ENCODE data around the gene RBL2.
A peak's percentile ranks its signal among the peaks of the same experiment; 100 is the strongest.
"Not testable (repeated sequence)": the region's sequence is repeated elsewhere in the genome, so short reads cannot be mapped to it uniquely, and the experiment has no call there.

The RBL2 gene, protein sequence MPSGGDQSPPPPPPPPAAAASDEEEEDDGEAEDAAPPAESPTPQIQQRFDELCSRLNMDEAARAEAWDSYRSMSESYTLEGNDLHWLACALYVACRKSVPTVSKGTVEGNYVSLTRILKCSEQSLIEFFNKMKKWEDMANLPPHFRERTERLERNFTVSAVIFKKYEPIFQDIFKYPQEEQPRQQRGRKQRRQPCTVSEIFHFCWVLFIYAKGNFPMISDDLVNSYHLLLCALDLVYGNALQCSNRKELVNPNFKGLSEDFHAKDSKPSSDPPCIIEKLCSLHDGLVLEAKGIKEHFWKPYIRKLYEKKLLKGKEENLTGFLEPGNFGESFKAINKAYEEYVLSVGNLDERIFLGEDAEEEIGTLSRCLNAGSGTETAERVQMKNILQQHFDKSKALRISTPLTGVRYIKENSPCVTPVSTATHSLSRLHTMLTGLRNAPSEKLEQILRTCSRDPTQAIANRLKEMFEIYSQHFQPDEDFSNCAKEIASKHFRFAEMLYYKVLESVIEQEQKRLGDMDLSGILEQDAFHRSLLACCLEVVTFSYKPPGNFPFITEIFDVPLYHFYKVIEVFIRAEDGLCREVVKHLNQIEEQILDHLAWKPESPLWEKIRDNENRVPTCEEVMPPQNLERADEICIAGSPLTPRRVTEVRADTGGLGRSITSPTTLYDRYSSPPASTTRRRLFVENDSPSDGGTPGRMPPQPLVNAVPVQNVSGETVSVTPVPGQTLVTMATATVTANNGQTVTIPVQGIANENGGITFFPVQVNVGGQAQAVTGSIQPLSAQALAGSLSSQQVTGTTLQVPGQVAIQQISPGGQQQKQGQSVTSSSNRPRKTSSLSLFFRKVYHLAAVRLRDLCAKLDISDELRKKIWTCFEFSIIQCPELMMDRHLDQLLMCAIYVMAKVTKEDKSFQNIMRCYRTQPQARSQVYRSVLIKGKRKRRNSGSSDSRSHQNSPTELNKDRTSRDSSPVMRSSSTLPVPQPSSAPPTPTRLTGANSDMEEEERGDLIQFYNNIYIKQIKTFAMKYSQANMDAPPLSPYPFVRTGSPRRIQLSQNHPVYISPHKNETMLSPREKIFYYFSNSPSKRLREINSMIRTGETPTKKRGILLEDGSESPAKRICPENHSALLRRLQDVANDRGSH

DNA sequence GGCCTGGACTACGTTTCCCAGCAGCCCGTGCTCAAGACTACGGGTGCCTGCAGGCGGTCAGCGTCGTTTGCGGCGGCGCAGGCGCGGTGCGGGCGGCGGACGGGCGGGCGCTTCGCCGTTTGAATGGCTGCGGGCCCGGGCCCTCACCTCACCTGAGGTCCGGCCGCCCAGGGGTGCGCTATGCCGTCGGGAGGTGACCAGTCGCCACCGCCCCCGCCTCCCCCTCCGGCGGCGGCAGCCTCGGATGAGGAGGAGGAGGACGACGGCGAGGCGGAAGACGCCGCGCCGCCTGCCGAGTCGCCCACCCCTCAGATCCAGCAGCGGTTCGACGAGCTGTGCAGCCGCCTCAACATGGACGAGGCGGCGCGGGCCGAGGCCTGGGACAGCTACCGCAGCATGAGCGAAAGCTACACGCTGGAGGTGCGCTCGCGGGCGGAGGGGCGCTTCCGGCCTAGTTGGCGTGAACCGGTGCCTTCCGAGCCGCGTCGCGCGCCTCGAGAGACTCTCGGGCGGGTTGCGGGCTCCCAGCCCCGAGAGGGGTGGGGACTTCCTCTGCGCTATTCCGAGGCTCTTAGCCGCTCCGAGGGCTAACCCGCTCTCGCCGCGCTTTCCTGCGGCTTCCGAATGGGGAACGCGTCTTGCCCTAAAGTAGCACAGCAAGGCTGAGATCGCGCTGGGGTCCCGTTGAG is at the start of gene RBL2:
RBL2 (plus strand) TSS at position 95 of the 689 bp plus-strand sequence; CDS start at position 181, 86 bp downstream.
- DNase-seq = peak; percentile 77
- in situ Hi-C loops (cut with MboI; ENCODE audit: low pct_unique_long_range_greater_than_20kb, low sequenced_read_pairs) = no loop called here

DNA sequence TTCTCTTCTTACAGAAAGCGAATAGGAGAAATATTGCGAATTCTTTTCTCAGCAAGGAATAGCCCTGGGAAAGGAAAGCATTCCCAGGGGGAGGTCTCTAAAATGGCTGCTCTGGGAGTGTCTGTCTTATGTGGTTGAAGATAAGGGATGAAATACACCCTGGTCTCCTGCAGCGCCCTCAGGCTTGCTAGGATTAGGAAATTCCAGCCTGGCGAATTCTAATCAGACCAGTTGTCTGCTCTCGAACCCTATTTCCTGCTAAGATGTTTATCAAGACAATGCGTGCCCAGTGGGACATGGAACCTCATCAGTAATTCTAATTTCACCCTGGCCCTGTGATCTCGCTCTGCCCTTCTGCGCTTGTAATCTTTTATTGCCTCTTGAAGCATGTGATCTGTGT is 49.7 kb upstream of the RBL2 start:
- DNase-seq = not testable (repeated sequence)

DNA sequence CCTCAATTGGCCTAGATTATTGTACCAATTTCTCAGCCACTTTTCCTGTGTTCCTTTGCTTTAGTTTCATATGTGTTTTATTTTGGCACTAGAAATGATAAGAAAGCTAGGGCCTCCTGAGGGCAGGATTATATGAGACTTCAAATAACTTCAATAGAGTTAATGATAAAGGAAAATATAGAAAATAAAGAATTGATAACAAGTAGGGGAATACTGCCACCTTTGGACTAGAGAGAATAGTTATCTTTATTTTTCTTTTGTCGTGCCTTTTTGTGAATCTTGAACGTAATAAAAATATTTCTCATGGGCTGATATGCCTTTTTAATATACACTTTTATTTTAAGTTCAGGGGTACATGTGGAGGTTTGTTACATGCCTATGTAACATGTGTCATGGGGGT is 29.3 kb upstream of the RBL2 start:
- in situ Hi-C loops (cut with MboI; ENCODE audit: low pct_unique_long_range_greater_than_20kb, low sequenced_read_pairs) = no loop called here
- DNase-seq = no peak

More for the DNA sequence above, 49.7 kb upstream of the RBL2 start:
- in situ Hi-C loops (cut with MboI; ENCODE audit: low pct_unique_long_range_greater_than_20kb, low sequenced_read_pairs) = not testable (repeated sequence)

DNA sequence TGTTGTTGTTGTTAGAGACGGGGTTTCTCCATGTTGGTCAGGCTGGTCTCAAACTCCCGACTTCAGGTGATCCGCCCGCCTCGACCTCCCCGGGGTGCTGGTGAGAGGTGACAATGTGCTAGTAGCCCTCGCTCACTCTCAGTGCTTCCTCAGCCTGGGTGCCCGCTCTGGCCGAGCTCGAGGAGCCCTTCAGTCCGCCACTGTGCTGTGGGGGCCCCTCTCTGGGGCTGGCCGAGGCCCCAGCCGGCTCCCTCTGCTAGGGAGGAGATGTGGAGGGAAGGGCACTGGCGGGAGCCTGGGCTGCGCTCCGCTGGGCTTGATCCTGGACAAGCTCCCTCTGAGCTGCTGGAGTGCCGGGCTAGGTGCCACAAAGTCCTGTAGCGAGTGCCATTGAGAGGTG is 21.7 kb upstream of the RBL2 start:
- no peak for DNase-seq

DNA sequence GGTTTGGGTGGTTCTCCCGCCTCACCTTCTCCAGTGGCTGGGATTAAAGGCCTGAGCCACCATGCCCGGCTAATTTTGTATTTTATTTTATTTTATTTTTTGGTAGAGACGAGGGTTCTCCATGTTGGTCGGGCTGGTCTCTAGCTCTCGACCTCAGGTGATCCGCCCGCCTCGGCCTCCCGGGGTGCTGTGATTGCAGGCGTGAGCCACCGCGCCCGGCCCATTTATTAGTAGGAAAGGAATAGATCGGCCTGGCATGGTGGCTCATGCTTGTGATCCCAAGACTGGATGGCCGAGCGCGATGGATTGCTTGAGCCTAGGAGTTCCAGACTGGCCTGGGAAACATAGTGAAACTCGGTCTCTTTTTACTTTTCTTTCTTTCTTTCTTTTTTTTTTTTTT is 20.4 kb upstream of the RBL2 start:
- in situ Hi-C loops (cut with MboI; ENCODE audit: low pct_unique_long_range_greater_than_20kb, low sequenced_read_pairs) = no loop called here
- DNase-seq = no peak

More for the DNA sequence above, 21.7 kb upstream of the RBL2 start:
- in situ Hi-C loops (cut with MboI; ENCODE audit: low pct_unique_long_range_greater_than_20kb, low sequenced_read_pairs) = no loop called here

DNA sequence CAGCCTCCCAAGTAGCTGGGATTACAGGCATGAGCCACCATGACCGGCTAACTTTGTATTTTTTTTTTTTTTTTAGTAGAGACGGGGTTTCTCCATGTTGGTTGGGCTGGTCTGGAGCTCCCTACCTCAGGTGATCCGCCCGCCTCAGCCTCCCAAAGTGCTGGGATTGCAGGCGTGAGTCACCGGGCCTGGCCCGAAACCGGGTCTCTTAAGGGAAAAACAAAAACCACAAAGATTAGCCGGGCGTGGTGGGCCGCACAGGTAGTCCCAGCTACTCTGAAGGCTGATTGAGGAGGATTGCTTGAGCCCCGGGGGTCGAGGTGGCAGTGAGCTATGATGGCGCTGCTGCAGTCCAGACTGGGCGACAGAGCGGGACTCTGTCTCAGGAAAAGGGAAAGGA is 19.9 kb upstream of the RBL2 start:
- DNase-seq = no peak
- in situ Hi-C loops (cut with MboI; ENCODE audit: low pct_unique_long_range_greater_than_20kb, low sequenced_read_pairs) = no loop called here

DNA sequence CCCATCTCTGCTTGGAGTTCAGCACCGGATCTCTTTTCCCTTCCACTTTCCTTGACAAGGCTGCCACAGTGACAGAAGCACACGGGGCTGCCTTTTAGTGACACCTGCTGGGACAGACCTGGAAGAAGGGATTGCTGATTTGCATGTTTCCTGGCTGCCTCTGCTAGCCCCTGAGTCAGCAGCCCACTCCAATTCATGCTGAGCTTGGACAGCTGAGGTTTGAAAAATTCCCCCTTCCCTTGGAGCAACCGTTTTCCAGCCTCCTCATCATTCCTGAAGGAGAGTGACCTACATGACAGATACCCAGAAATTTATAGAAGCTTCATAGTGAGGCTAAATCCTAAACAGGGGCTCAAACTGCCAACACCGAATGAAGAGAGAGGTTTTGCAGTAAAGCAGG is 18.8 kb upstream of the RBL2 start:
- in situ Hi-C loops (cut with MboI; ENCODE audit: low pct_unique_long_range_greater_than_20kb, low sequenced_read_pairs) = no loop called here

DNA sequence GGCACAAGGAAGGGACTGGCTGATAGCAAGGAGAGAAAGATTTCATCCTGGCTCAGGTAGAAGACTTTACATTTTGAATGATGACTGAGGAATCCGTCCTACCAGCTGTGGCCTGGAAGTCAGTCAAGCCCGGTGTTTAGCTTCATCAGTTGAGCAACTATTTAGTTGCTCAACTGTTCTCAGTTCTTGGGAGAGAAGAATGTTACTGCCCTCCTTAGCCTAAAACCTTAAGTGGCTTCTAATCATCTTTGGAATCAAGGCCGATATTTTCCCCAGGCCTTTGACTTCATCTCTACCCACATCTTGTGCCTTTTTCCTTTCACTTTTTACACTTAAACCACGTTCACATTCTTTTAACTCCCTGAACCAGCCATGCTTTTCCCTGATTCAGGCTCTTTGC is 17.3 kb upstream of the RBL2 start:
- in situ Hi-C loops (cut with MboI; ENCODE audit: low pct_unique_long_range_greater_than_20kb, low sequenced_read_pairs) = no loop called here
- no peak for DNase-seq

More for the DNA sequence above, 18.8 kb upstream of the RBL2 start:
- DNase-seq = no peak

DNA sequence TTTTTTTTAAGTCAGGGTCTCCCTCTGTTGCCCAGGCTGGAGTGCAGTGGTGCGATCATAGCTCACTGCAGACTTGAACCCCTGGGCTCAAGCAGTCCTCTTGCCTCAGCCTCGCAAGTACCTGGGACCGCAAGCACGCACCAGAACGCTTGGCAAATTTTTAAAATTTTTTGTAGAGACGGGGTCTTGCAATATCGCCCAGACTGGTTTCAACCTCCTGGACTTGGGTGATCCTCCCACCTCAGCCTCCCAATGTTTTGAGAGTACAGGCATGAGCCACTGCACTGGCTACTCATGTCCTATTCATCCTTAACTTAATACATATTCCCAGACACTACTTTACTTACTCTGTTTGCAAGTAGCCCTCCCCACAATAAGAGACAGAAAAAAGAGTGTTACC is 16.3 kb upstream of the RBL2 start:
- DNase-seq = no peak
- in situ Hi-C loops (cut with MboI; ENCODE audit: low pct_unique_long_range_greater_than_20kb, low sequenced_read_pairs) = no loop called here

DNA sequence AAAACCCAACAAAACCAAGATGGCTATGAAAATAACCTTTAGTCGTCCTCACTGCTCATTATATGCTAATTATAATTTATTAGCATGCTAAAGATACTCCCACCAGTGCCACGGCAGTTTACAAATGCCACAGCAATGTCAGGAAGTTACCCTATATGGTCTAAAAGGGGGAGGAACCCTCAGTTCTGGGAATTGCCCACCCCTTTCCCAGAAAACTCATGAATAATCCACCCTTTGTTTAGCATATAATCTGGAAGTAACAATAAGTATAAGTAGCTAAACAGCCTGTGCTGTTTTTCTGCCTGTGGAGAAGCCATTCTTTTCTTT is 14.9 kb upstream of the RBL2 start:
- DNase-seq; in situ Hi-C loops (cut with MboI; ENCODE audit: low pct_unique_long_range_greater_than_20kb, low sequenced_read_pairs): not testable (repeated sequence)

DNA sequence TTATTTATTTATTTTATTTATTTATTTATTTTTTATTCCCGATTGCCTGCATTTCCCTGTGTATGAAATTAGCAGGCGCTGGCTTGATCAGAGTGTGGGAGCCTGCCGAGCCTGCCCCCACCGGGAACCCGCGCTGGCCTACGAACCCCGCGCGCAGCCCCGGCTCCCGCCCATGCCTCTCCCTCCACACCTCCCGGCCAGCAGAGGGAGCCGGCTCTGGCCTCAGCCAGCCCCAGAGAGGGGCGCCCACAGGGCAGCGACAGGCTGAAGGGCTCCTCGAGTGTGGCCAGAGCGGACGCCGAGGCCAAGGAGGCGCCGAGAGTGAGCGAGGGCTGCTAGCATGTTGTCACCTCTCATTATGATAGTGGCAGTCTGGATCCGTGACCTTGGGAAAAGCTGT is 13.0 kb upstream of the RBL2 start:
- no peak for DNase-seq
- in situ Hi-C loops (cut with MboI; ENCODE audit: low pct_unique_long_range_greater_than_20kb, low sequenced_read_pairs) = no loop called here

DNA sequence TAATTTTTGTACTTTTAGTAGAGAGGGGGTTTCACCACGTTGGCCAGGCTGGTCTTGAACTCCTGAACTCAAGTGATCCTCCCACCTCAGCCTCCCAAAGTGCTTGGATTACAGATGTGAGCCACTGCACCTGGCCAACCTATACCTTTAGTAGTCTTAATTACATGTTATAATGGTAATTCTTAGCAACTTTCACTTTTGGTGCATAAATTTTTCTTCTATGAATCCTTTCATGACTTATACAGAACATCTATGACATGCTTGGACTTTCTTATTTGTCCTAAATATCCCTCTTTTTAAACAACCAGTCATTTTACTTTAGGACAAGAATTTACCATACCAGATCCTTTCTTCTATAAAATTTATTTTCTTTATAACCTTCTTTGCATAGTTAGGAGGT is 10.3 kb upstream of the RBL2 start:
- DNase-seq; in situ Hi-C loops (cut with MboI; ENCODE audit: low pct_unique_long_range_greater_than_20kb, low sequenced_read_pairs): not testable (repeated sequence)

DNA sequence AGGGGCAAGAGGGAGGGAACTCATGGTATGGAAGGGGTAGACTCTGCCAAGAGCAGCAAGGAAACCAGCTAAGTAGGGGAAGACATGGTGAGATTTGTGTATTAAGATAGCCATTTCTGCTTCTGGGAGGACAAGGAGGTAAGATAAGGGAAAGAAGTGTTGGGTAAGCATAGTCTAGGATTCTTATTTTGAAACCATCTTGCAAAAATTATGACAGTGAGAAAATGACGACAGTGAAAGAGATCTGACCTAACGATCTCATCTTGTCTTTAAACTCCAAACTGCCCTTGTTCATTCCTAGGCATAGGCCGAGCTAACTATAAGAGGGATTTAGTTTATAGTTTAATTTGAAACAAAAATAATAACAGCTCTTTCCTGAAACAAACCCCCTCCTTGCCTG is 5.6 kb upstream of the RBL2 start:
- in situ Hi-C loops (cut with MboI; ENCODE audit: low pct_unique_long_range_greater_than_20kb, low sequenced_read_pairs) = no loop called here
- no peak for DNase-seq

DNA sequence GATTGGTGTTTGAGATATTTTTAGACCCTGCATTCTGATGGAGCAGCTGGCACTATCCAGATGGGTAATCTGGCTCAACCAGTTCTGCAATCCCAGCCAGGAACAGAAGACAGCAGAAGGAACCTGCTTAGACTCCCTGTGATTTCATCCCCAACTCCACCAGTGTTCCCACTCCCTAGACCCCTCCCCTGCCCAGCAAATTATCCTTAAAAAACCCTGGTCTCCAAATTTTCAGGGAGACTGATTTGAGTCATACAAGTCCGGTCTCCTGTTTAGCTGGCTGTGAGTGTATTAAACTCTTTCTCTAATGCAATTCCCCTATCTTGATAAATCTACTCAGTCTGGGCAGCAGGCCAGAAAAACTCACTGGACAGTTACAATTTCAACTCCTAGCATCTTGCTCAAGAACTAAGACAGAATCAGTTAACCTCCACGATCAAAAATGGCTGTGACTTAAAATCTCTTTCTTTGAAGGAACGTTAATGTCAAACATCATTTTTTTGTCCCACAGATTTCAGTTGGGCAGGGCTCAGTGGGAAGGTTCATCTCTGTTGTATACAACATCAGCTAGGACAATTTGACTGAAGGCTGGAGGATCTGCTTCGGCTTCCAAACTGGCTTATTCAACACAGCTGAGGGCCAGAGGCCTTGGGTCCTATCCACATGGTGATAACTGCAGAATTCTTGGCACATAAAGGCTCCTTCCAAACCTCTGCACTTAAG is 4.9 kb upstream of the RBL2 start:
- DNase-seq = no peak
- in situ Hi-C loops (cut with MboI; ENCODE audit: low pct_unique_long_range_greater_than_20kb, low sequenced_read_pairs) = no loop called here

DNA sequence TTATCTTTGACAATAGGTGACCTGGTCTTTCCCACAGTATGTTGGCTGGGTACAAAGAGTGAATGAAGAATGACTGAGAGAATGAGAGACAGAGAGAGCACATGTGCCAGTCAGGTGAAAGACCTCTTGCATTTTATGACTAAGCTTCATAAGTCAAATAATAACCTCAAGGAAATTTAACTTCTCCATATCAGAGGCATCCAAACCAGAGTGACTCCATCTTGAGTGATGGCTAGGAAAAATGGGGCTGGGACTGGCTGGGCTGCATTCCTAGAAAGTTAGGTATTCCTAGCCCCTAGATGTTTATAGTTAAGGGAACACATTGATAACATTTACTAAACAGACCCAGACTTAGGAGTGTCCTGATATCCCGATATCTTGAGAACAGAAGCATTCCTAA is 3.9 kb upstream of the RBL2 start:
- DNase-seq = no peak
- in situ Hi-C loops (cut with MboI; ENCODE audit: low pct_unique_long_range_greater_than_20kb, low sequenced_read_pairs) = no loop called here

DNA sequence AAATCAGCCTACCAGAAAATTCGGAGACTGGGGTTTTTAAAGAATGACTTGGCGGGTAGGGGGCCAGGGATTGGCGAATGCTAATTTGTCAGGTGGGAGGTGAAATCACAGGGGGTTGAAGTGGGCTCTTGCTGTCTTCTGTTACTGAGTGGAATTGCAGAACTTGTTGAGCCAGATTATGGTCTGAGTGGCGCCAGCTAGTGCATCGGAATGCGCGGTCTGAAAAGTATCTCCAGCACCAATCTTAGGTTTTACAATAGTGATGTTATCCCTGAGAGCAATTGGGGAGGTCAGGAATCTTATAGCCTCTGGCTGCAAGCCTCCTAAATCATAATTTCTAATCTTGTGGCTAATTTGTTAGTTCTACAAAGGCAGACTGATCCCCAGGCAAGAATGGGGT is 762 bp upstream of the RBL2 start:
- in situ Hi-C loops (cut with MboI; ENCODE audit: low pct_unique_long_range_greater_than_20kb, low sequenced_read_pairs) = no loop called here
- DNase-seq = no peak

DNA sequence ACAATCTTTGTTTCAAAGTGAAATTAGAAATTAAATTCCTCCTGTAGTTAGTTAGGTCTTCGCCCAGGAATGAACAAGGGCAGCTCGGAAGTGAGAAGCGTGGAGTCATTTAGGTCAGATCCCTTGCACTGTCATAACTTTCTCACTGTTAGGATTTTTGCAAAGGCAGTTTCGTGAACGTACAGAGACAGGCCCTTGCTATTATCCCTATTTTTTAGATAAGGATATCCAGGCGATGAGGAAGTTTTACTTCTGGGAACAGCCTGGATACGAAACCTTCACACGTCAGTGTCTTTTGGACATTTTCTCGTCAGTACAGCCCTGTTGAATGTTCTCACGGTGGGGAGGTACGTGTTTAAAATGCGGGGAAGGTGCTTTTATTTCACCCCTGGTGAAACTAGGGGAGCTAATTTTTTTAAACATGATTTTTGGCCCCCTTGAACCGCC is 318 bp upstream of the RBL2 start:
- in situ Hi-C loops (cut with MboI; ENCODE audit: low pct_unique_long_range_greater_than_20kb, low sequenced_read_pairs) = no loop called here
- no peak for DNase-seq

DNA sequence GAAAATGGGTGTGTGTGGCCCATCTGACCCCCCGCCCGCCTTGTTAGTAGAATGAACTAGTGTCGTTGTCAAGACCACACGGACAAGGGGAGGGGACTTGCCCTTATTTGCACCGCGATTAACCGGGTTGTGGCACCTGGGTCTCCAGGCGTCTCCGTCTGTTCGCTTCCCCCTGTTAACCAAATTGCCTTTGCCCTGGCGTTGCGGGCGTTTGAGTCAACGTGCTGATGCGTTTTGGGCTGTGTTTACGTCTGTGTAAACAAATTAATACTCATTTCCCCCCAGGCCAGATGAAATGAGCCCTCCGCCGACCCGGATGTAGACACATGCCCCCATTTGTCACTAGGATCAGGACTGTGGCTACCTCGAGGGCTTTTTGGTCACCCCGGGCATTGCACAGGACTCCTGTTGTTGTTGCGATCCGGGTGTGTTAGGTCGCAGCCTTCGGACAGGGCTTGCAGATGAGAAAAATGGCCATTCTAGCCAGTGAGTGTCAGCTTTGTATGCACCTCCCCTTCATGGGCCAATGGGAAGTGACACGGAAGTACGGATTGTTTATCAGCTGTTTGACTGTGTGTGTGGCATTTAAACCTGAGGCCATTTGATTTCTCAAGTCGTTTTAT is 906 bp downstream of the RBL2 start:
- in situ Hi-C loops (cut with MboI; ENCODE audit: low pct_unique_long_range_greater_than_20kb, low sequenced_read_pairs) = no loop called here
- peak; percentile 79 for DNase-seq

Measured in KBM-7 (cell line).